Tibial nerve (tissue), 4 donors: ENCODE results near the gene CTNND2.

Experiments
- CTCF ChIP-seq, 5 experiments: fragments of 200-600 bp in 3 of 5; fragments of 450-650 bp in 2 of 5; sonication (generic) in 3 of 5; IDR thresholded peaks; one replicate each; pipeline ENCODE4 v1.5.1; 2016 to 2019; ENCODE audit warnings: antibody characterized with exemption in 5 of 5, mild to moderate bottlenecking in 3 of 5, moderate library complexity in 2 of 5
- EP300 ChIP-seq, 2 donors: sonication (generic); formaldehyde crosslinking; IDR thresholded peaks; one replicate each; pipeline ENCODE4 v1.6.1; 2017; ENCODE audit warnings: antibody characterized with exemption in 2 of 2, mild to moderate bottlenecking in 1 of 2
- POLR2A ChIP-seq, 2 donors: fragments of 450-650 bp; IDR thresholded peaks; one replicate each; pipeline ENCODE4 v1.6.1; 2017; ENCODE audit warnings: antibody characterized with exemption in 2 of 2, mild to moderate bottlenecking in 2 of 2, moderate library complexity in 2 of 2

- TF ChIP-seq CTCF (IDR thresholded peaks at IDR 0.05) (no peak), EP300 (IDR thresholded peaks at IDR 0.05) (no peak), POLR2A (IDR thresholded peaks at IDR 0.05) (no peak)
Measured at GRCh38 chr5:11560915-11561697, 343.1 kb downstream of the CTNND2 start.
